ENCODE data around the gene ZNF423. TPM values are rescaled to one million over a fixed set of nuclear protein-coding genes. Genes with fewer than 3 reads are reported as not detected.

ZNF423 gene
- total and polyA plus RNA-seq, 10 donors: 0.36 to 7.0 (median 3.7) TPM

DNA sequence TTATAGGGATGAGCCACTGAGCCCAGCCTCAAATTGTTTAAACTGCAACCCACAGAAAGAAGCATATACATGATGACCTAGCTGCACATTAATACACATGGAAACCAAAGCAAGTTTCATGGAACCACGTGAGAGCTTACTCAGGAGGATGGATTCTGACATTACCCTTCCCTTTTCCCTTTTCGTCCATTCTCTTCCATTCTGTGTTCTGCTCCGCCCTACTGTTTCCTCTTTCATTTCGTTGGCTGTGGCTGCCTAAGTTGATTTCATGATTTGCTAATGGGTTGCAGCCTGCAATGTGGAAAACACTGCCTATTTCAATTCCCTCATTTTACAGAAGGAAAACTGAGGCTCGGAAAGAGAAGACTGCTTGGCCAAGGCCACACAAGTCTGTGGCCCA lies 305.8 kb downstream of the ZNF423 start:
- intact Hi-C loops (cut with DNase I; ENCODE audit: low total_unique reads): no loop called here
- H3K4me3 ChIP-seq: no peak overlapping the region
- TF ChIP-seq, protein P1, sequence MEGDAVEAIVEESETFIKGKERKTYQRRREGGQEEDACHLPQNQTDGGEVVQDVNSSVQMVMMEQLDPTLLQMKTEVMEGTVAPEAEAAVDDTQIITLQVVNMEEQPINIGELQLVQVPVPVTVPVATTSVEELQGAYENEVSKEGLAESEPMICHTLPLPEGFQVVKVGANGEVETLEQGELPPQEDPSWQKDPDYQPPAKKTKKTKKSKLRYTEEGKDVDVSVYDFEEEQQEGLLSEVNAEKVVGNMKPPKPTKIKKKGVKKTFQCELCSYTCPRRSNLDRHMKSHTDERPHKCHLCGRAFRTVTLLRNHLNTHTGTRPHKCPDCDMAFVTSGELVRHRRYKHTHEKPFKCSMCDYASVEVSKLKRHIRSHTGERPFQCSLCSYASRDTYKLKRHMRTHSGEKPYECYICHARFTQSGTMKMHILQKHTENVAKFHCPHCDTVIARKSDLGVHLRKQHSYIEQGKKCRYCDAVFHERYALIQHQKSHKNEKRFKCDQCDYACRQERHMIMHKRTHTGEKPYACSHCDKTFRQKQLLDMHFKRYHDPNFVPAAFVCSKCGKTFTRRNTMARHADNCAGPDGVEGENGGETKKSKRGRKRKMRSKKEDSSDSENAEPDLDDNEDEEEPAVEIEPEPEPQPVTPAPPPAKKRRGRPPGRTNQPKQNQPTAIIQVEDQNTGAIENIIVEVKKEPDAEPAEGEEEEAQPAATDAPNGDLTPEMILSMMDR (IDR thresholded peaks at IDR 0.05 in 8 of 11, conservative IDR thresholded peaks at IDR 0.05 in 3 of 11): no peak
- TF ChIP-seq POLR2AphosphoS5 (IDR thresholded peaks at IDR 0.05) (no peak), POLR2A (IDR thresholded peaks at IDR 0.05) (no peak)
- DNase-seq: no peak
- peaks cover 0 to 5% (median 0%) of the 10 kb centered on the region in 6 donors for H3K4me1 ChIP-seq
- H3K9me3 ChIP-seq: no peaks in the 10 kb centered on the region
- H3K27ac ChIP-seq: no peak overlapping the region
- H3K27me3 ChIP-seq (replicated peaks in 1 of 7): no peaks in the 10 kb centered on the region
- no peaks in the 10 kb centered on the region for H3K36me3 ChIP-seq
- 73 to 83% (median 76%) methylated on average over 5 of the region's 5 CpGs for WGBS, 5 donors

DNA sequence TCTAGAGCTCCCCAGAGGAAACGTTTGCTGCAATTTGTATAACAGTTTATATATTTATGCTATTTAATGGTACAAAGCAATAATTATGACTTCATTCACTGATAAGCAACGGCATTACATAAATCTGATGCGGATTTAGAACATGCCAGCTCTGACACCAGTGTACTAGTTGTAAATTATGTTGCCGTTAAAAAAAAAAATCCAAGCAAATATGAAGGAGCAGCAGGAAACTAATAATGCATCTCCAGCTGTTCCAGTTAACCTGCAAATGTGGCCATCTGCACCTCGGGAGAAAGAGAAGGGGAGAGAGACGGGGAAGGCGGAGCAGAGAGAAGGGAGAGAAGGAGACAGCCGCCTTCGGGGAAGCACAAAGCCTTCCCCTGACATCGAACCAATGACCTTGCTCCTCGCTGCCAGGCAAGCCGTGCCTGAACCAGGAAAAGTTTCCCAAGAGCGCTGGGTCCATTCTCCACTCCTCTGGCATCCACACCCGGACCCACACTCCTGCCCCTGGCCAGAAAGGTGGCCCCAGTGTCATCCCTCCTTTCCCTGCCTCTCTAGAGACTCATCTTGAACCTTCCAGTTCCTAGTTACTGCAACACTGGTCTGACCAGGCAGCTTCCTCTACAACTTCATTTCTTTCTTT lies 307.5 kb downstream of the ZNF423 start:
- H3K4me1 ChIP-seq: peaks cover 0 to 5% (median 0%) of the 10 kb centered on the region in 6 donors
- H3K27me3 ChIP-seq (replicated peaks in 1 of 7): no peaks in the 10 kb centered on the region
- WGBS, 5 donors: 76 to 92% (median 83%) methylated on average over 14 of the region's 14 CpGs
- intact Hi-C loops (cut with DNase I; ENCODE audit: low total_unique reads): no loop called here
- H3K27ac ChIP-seq: no peak overlapping the region
- TF ChIP-seq POLR2AphosphoS5 (IDR thresholded peaks at IDR 0.05) (no peak), POLR2A (IDR thresholded peaks at IDR 0.05) (no peak)
- TF ChIP-seq, protein P1 (IDR thresholded peaks at IDR 0.05 in 8 of 11, conservative IDR thresholded peaks at IDR 0.05 in 3 of 11): no peak
- DNase-seq: peak; percentile 51
- no peak overlapping the region for H3K4me3 ChIP-seq
- H3K36me3 ChIP-seq: no peaks in the 10 kb centered on the region
- H3K9me3 ChIP-seq: no peaks in the 10 kb centered on the region

DNA sequence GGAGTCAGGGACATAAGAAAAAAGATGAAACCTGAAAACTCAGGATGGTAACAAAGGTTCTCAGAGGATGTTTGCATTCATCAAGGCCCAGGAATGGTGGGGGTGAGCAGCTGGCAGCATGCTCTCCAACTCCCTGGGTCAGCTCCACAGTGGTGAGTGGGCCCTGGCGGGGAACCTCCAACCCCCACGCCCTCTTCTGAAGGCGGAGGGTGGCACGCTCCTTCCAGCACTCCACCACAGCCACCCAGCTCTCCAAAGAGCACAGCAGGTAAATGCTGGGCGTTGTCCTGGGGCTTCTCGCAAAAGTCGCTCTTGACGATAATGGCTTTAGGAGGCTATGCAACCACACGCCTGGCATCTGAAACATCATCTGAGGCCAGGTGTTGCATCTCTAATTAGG lies 308.5 kb downstream of the ZNF423 start:
- peak; percentile 43 for DNase-seq
- Histone ChIP-seq H3K4me3 (no peak overlapping the region), H3K27ac (no peak overlapping the region), H3K27me3 (replicated peaks in 1 of 7) (no peaks in the 10 kb centered on the region), H3K9me3 (no peaks in the 10 kb centered on the region), H3K36me3 (no peaks in the 10 kb centered on the region), H3K4me1 (peaks cover 0 to 2% (median 0%) of the 10 kb centered on the region in 6 donors)
- TF ChIP-seq POLR2AphosphoS5 (IDR thresholded peaks at IDR 0.05): no peak
- TF ChIP-seq, protein P1 (IDR thresholded peaks at IDR 0.05 in 8 of 11, conservative IDR thresholded peaks at IDR 0.05 in 3 of 11): no peak
- TF ChIP-seq POLR2A (IDR thresholded peaks at IDR 0.05): no peak
- intact Hi-C loops (cut with DNase I; ENCODE audit: low total_unique reads): no loop called here
- WGBS, 5 donors: 83 to 96% (median 91%) methylated on average over 9 of the region's 9 CpGs

DNA sequence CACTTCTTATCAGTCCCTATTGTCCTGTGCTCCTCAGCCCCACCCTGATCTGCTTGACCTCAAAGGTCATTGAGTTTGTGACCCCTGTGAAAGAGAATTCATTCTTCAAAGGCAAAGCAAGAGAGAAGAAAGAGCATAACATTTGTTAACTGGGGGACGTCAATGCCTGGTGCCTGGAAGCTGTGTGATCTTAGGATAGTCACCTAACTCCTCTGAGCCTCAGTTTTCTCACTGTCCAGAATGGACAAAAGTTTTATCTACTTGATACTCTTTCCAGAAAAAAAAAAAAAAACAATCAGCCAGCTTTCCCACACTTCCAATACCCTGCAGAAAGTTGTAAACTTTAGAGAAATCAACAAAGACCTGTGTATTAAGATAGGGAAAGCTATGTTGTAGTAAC lies 309.2 kb downstream of the ZNF423 start:
- H3K27ac ChIP-seq: no peak overlapping the region
- peaks cover 0 to 5% (median 0%) of the 10 kb centered on the region in 8 donors for H3K9me3 ChIP-seq
- no peak overlapping the region for H3K4me3 ChIP-seq
- TF ChIP-seq POLR2A (IDR thresholded peaks at IDR 0.05) (no peak), POLR2AphosphoS5 (IDR thresholded peaks at IDR 0.05) (no peak)
- TF ChIP-seq, protein P1 (IDR thresholded peaks at IDR 0.05 in 8 of 11, conservative IDR thresholded peaks at IDR 0.05 in 3 of 11): no peak
- intact Hi-C loops (cut with DNase I; ENCODE audit: low total_unique reads): no loop called here
- no peaks in the 10 kb centered on the region for H3K4me1 ChIP-seq
- DNase-seq: no peak
- no peaks in the 10 kb centered on the region for H3K36me3 ChIP-seq
- no peaks in the 10 kb centered on the region for H3K27me3 ChIP-seq (replicated peaks in 1 of 7)
- WGBS, 5 donors: 72 to 83% (median 82%) methylated on average over 1 of the region's 1 CpG
